ENCODE data around the gene NCBP3. TPM values are rescaled to one million over a fixed set of nuclear protein-coding genes. Genes with fewer than 3 reads are reported as not detected.

NCBP3 gene
- total RNA-seq, 4 donors from 2014 or later = 22.2 to 25.7 (median 24.3) TPM

DNA sequence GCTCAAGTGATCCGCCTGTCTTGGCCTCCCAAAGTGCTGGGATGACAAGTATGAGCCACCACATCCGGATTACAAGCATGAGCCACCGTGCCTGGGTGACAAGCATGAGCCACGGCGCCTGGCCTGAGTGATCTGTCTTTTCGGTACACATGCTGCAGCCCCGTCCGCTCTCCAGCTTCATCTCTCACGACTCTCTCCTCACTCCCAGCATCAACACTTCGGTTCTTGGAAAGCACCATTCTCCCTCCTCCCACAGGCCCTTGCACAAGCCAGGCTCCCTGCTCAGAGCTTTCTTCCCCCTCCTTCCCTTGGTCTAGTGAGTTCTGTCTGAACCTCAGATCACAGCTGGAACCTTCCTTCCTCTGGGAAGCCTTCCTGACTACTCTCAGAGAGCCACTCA is 6.5 kb upstream of the NCBP3 start:
- Histone ChIP-seq H3K36me3 (no peaks in the 10 kb centered on the region), H3K27ac (no peak overlapping the region)
- WGBS, 2 donors (ENCODE audit: low coverage in 1 of 2) = 51 to 67% methylated on average over 4 to 10 of the region's 10 CpGs

DNA sequence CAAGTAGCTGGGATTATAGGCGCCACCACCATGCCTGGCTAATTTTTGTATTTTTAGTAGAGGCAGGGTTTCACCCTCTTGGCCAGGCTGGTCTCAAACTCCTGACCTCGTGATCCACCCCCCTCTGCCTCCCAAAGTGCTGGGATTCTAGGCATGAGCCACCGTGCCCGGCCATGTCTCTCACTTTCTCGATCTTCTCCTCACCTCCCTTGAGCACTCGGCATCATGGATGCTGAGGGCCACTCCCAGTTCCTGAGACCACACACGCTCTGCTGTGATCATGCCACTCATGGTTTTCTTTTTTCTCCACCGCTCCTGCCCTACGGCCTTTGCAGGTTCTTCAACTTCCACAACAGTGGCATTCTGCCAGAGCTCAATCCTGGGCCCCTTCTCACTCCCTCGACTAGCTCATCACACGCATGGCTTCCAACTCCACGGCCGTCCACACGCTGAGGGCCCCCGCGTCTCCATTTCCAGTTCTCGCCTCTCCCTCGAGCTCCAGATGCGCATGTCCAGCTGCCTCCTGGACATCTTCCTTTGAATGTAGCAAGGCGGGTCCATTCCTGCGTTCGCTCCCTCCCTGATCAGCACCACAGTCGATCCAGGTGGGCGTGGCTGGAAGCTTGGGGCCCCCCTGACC is 5.5 kb upstream of the NCBP3 start:
- Histone ChIP-seq H3K27ac (no peak overlapping the region), H3K4me3 (no peak overlapping the region), H3K36me3 (no peaks in the 10 kb centered on the region), H3K9me3 (no peaks in the 10 kb centered on the region), H3K4me1 (peaks cover 0 to under 1% (median 0%) of the 10 kb centered on the region in 3 donors), H3K27me3 (no peaks in the 10 kb centered on the region)
- 64 to 78% methylated on average over 7 to 24 of the region's 24 CpGs for WGBS, 2 donors (ENCODE audit: low coverage in 1 of 2)
- no peak for ATAC-seq
- TF ChIP-seq POLR2A (IDR thresholded peaks at IDR 0.05) = no peak
- TF ChIP-seq, protein P1, sequence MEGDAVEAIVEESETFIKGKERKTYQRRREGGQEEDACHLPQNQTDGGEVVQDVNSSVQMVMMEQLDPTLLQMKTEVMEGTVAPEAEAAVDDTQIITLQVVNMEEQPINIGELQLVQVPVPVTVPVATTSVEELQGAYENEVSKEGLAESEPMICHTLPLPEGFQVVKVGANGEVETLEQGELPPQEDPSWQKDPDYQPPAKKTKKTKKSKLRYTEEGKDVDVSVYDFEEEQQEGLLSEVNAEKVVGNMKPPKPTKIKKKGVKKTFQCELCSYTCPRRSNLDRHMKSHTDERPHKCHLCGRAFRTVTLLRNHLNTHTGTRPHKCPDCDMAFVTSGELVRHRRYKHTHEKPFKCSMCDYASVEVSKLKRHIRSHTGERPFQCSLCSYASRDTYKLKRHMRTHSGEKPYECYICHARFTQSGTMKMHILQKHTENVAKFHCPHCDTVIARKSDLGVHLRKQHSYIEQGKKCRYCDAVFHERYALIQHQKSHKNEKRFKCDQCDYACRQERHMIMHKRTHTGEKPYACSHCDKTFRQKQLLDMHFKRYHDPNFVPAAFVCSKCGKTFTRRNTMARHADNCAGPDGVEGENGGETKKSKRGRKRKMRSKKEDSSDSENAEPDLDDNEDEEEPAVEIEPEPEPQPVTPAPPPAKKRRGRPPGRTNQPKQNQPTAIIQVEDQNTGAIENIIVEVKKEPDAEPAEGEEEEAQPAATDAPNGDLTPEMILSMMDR (IDR thresholded peaks at IDR 0.05) = no peak
- no peak for TF ChIP-seq POLR2AphosphoS5 (IDR thresholded peaks at IDR 0.05)
- no peak for TF ChIP-seq EP300 (IDR thresholded peaks at IDR 0.05)

More for the DNA sequence above, 6.5 kb upstream of the NCBP3 start:
- Histone ChIP-seq H3K27me3 (no peaks in the 10 kb centered on the region), H3K4me1 (no peaks in the 10 kb centered on the region), H3K4me3 (no peak overlapping the region), H3K9me3 (no peaks in the 10 kb centered on the region)
- ATAC-seq = no peak
- TF ChIP-seq POLR2A (IDR thresholded peaks at IDR 0.05) = no peak
- TF ChIP-seq, protein P1 (IDR thresholded peaks at IDR 0.05) = no peak
- no peak for TF ChIP-seq EP300 (IDR thresholded peaks at IDR 0.05)
- TF ChIP-seq POLR2AphosphoS5 (IDR thresholded peaks at IDR 0.05) = no peak

DNA sequence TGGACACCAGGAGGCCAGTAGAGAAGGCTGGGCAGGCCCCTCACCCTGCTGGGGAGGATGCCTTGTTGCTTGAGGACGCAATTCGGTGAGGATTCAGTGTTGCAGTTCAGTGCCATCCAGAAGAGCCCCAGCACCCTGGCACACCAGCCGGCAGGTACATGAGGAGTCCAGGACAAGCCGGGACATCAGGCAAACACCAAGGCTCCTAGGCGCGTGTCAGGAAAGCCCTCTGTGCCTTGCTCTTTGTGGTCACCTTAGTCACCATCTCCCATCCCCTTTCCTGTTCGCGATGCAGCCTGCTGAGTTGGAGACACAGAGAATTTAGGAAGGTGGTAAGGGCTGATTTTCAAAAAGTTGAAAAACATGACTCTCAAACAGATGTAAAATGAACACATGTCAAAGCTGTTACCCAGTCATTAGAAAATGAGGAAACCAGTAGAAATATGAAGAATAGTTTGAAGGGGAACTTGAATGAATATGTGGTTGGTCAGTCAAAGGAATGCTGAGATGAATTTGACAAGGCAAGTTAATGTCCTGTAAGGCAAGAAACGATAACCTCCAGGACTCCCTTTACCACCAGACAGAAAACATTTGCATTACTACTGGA is 2.3 kb upstream of the NCBP3 start:
- peaks cover 0 to 26% (median 7%) of the 10 kb centered on the region in 3 donors for H3K4me1 ChIP-seq
- ATAC-seq = no peak
- TF ChIP-seq, protein P1 (IDR thresholded peaks at IDR 0.05) = no peak
- no peak for TF ChIP-seq EP300 (IDR thresholded peaks at IDR 0.05)
- no peak for TF ChIP-seq POLR2AphosphoS5 (IDR thresholded peaks at IDR 0.05)
- TF ChIP-seq POLR2A (IDR thresholded peaks at IDR 0.05) = no peak
- H3K27ac ChIP-seq = no peak overlapping the region
- H3K9me3 ChIP-seq = no peaks in the 10 kb centered on the region
- 60 to 76% methylated on average over 1 to 3 of the region's 9 CpGs for WGBS, 2 donors (ENCODE audit: low coverage in 1 of 2)
- no peak overlapping the region for H3K4me3 ChIP-seq
- H3K27me3 ChIP-seq = no peaks in the 10 kb centered on the region
- peaks cover 0 to 10% of the 10 kb centered on the region in 2 donors for H3K36me3 ChIP-seq

DNA sequence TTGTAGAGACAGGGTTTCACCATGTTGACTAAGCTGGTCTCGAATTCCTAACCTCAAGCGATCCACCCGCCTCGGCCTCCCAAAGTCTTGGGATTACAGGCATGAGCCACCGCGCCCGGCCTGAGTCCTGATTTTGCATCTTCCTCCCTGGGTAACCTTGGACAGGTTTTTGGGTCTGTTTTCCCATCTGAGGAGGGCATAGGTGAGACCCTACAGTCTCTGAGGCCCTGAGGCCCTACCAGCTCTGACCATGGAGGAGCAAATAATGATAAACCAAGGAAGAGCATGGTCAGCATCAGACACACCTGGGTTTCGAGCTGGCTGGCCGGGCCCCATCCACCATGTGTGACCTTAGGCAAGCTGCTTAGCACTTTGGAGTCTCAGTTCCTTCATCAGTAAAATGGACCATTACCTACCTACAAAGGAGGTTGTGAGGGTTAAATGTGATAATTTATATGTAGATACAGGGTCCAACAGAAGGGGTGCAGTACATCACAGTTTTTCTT is 1.2 kb upstream of the NCBP3 start:
- Histone ChIP-seq H3K4me1 (peaks cover 0 to 28% (median 7%) of the 10 kb centered on the region in 3 donors), H3K9me3 (no peaks in the 10 kb centered on the region), H3K4me3 (no peak overlapping the region), H3K27me3 (no peaks in the 10 kb centered on the region), H3K36me3 (peaks cover 0 to 21% of the 10 kb centered on the region in 2 donors), H3K27ac (no peak overlapping the region)
- TF ChIP-seq POLR2A (IDR thresholded peaks at IDR 0.05) (no peak), POLR2AphosphoS5 (IDR thresholded peaks at IDR 0.05) (no peak), EP300 (IDR thresholded peaks at IDR 0.05) (no peak)
- TF ChIP-seq, protein P1 (IDR thresholded peaks at IDR 0.05) = no peak
- WGBS, 2 donors (ENCODE audit: low coverage in 1 of 2) = 80% methylated on average over 1 of the region's 9 CpGs; no CpG with 5 or more reads in 1 of the 2 donors
- ATAC-seq = no peak

All from gastroesophageal sphincter (tissue), 4 donors.